GM19035 (cell line): ENCODE data around the gene PCDHGA8.
"Not testable (repeated sequence)": the region's sequence is repeated elsewhere in the genome, so short reads cannot be mapped to it uniquely, and the experiment has no call there.

Experiments used
- ATAC-seq: cut with Tn5 transposase; IDR thresholded peaks from one replicate; pipeline ENCODE4 v1.9.1; 2021; ENCODE audit not compliant: unreplicated experiment

The PCDHGA8 gene

GRCh38 chr5:141369994-141370848, 22.2 kb upstream of the PCDHGA8 start, which contains the start of gene PCDHGB3:
Gene PCDHGB3, plus strand, starts transcription at chr5:141370242. Its CDS starts 153 bp downstream, at chr5:141370395.
- peak; percentile 95 for ATAC-seq

- ATAC-seq = no peak
These were observed 20.6 kb upstream of the PCDHGA8 start for GRCh38 chr5:141371572-141372475.

GRCh38 chr5:141373673-141374317, 18.6 kb upstream of the PCDHGA8 start, which contains the start of gene PCDHGA6:
Gene PCDHGA6, plus strand, starts transcription at chr5:141373891. Its CDS starts 193 bp downstream, at chr5:141374084.
- no peak for ATAC-seq

GRCh38 chr5:141374627-141375026, 17.8 kb upstream of the PCDHGA8 start:
- ATAC-seq = no peak

GRCh38 chr5:141375444-141376155, 16.8 kb upstream of the PCDHGA8 start:
- not testable (repeated sequence) for ATAC-seq

GRCh38 chr5:141382469-141383294, 9.8 kb upstream of the PCDHGA8 start, which contains the start of gene PCDHGA7:
Gene PCDHGA7, plus strand, starts transcription at chr5:141382742. Its CDS starts 158 bp downstream, at chr5:141382900.
- no peak for ATAC-seq

GRCh38 chr5:141383345-141383744, 9.1 kb upstream of the PCDHGA8 start:
- no peak for ATAC-seq

- ATAC-seq = no peak
These were observed 7.8 kb upstream of the PCDHGA8 start for GRCh38 chr5:141384471-141385267.

- ATAC-seq = peak; percentile 90
These were observed 4.7 kb upstream of the PCDHGA8 start, which contains the start of gene PCDHGB4 for GRCh38 chr5:141387557-141388311. Gene PCDHGB4, plus strand, starts transcription at chr5:141387698. Its CDS starts 187 bp downstream, at chr5:141387885.

- no peak for ATAC-seq
These were observed 3.8 kb upstream of the PCDHGA8 start for GRCh38 chr5:141388661-141389060.

- ATAC-seq = no peak
These were observed 3.0 kb upstream of the PCDHGA8 start for GRCh38 chr5:141389153-141390042.

- ATAC-seq = no peak
These were observed 834 bp downstream of the PCDHGA8 start for GRCh38 chr5:141393267-141393666.

GRCh38 chr5:141394401-141395187, 2.2 kb downstream of the PCDHGA8 start:
- ATAC-seq = not testable (repeated sequence)

GRCh38 chr5:141397756-141398551, 5.5 kb downstream of the PCDHGA8 start, which contains the start of gene PCDHGB5:
Gene PCDHGB5, plus strand, starts transcription at chr5:141397947. Its CDS starts 181 bp downstream, at chr5:141398128.
- peak; percentile 97 for ATAC-seq

- no peak for ATAC-seq
These were observed 6.2 kb downstream of the PCDHGA8 start for GRCh38 chr5:141398608-141399007.
